ENCODE results near the gene SLC35B2.

The SLC35B2 gene

GRCh38 chr6:44301782-44302564 is 44.6 kb upstream of the SLC35B2 start:
- FAIRE-seq (no peak), DNase-seq (ENCODE audit: insufficient read length, low spot score) (no peak)
- TF ChIP-seq CTCF (IDR thresholded peaks at IDR 0.05; ENCODE audit: insufficient read depth, missing control alignments) = no peak

- no peak for TF ChIP-seq CTCF (IDR thresholded peaks at IDR 0.05; ENCODE audit: insufficient read depth, missing control alignments)
- DNase-seq (ENCODE audit: insufficient read length, low spot score) (no peak), FAIRE-seq (no peak)
Observed at GRCh38 chr6:44301106-44301505, 43.8 kb upstream of the SLC35B2 start.

GRCh38 chr6:44300292-44300823 is 43.0 kb upstream of the SLC35B2 start:
- DNase-seq (ENCODE audit: insufficient read length, low spot score) (no peak), FAIRE-seq (no peak)
- no peak for TF ChIP-seq CTCF (IDR thresholded peaks at IDR 0.05; ENCODE audit: insufficient read depth, missing control alignments)

GRCh38 chr6:44298864-44299263 is 41.5 kb upstream of the SLC35B2 start:
- FAIRE-seq = no peak
- no peak for TF ChIP-seq CTCF (IDR thresholded peaks at IDR 0.05; ENCODE audit: insufficient read depth, missing control alignments)

GRCh38 chr6:44298055-44298803 is 40.9 kb upstream of the SLC35B2 start:
- no peak for FAIRE-seq
- no peak for DNase-seq (ENCODE audit: insufficient read length, low spot score)

More at GRCh38 chr6:44298864-44299263, 41.5 kb upstream of the SLC35B2 start:
- DNase-seq (ENCODE audit: insufficient read length, low spot score) = no peak

More at GRCh38 chr6:44298055-44298803, 40.9 kb upstream of the SLC35B2 start:
- TF ChIP-seq CTCF (IDR thresholded peaks at IDR 0.05; ENCODE audit: insufficient read depth, missing control alignments) = no peak
